ENCODE data around the gene GRIA4.

The GRIA4 gene

GRCh38 chr11:105732611-105733010 is 122.7 kb downstream of the GRIA4 start:
- H3K36me3 ChIP-seq = no peaks in the 10 kb centered on the region
- H3K4me3 ChIP-seq (ENCODE audit: low read depth, low read length) = no peak overlapping the region
- no peaks in the 10 kb centered on the region; the same call in 1 of the 2 replicates for H3K9me3 ChIP-seq
- no peaks in the 10 kb centered on the region for H3K27me3 ChIP-seq
- no peak for TF ChIP-seq CTCF (IDR thresholded peaks at IDR 0.05; ENCODE audit: low read depth, low read length)
- no peaks in the 10 kb centered on the region for H3K4me1 ChIP-seq
- no peak for DNase-seq

GRCh38 chr11:105734426-105734825 is 124.6 kb downstream of the GRIA4 start:
- TF ChIP-seq CTCF (IDR thresholded peaks at IDR 0.05; ENCODE audit: low read depth, low read length) = no peak
- Histone ChIP-seq H3K4me1 (peaks cover 6% of the 10 kb centered on the region), H3K4me3 (ENCODE audit: low read depth, low read length) (no peak overlapping the region), H3K9me3 (no peaks in the 10 kb centered on the region), H3K36me3 (no peaks in the 10 kb centered on the region), H3K27me3 (no peaks in the 10 kb centered on the region)
- no peak for DNase-seq

- Histone ChIP-seq H3K9me3 (no peaks in the 10 kb centered on the region), H3K27me3 (no peaks in the 10 kb centered on the region), H3K4me1 (peaks cover 7% of the 10 kb centered on the region), H3K36me3 (no peaks in the 10 kb centered on the region), H3K4me3 (ENCODE audit: low read depth, low read length) (no peak overlapping the region)
- no peak for TF ChIP-seq CTCF (IDR thresholded peaks at IDR 0.05; ENCODE audit: low read depth, low read length)
- DNase-seq = no peak
Observed at GRCh38 chr11:105738251-105738650, 128.4 kb downstream of the GRIA4 start.

GRCh38 chr11:105738986-105739795 is 129.3 kb downstream of the GRIA4 start:
- no peak overlapping the region for H3K4me3 ChIP-seq (ENCODE audit: low read depth, low read length)
- TF ChIP-seq CTCF (IDR thresholded peaks at IDR 0.05; ENCODE audit: low read depth, low read length) = no peak

GRCh38 chr11:105740164-105740903 is 130.5 kb downstream of the GRIA4 start:
- no peak for TF ChIP-seq CTCF (IDR thresholded peaks at IDR 0.05; ENCODE audit: low read depth, low read length)
- no peak overlapping the region for H3K4me3 ChIP-seq (ENCODE audit: low read depth, low read length)
- H3K36me3 ChIP-seq = no peaks in the 10 kb centered on the region
- no peak for DNase-seq
- no peaks in the 10 kb centered on the region for H3K27me3 ChIP-seq
- no peaks in the 10 kb centered on the region for H3K9me3 ChIP-seq
- peaks cover 7% of the 10 kb centered on the region for H3K4me1 ChIP-seq

More at GRCh38 chr11:105738986-105739795, 129.3 kb downstream of the GRIA4 start:
- Histone ChIP-seq H3K27me3 (no peaks in the 10 kb centered on the region), H3K4me1 (peaks cover 7% of the 10 kb centered on the region), H3K36me3 (no peaks in the 10 kb centered on the region), H3K9me3 (no peaks in the 10 kb centered on the region)
- no peak for DNase-seq

Data from BE2C (cell line).